Astrocyte of the cerebellum (primary cell): ENCODE results near the gene ANKLE1.

ENCODE experiments used
- DNase-seq: peaks from one replicate; pipeline ENCODE4 v3.0.0-alpha.2; 2011; ENCODE audit warnings: low read depth
- H3K4me3 ChIP-seq: 2 replicates; pipeline ENCODE4 v1.5.1; 2011; ENCODE audit warnings: mild to moderate bottlenecking, low read depth, low read length, moderate library complexity
- in situ Hi-C: cut with HindIII; loops from 2 replicates; pipeline ENCODE4 v1.10.0; 2017; ENCODE audit warnings: low sequenced_read_pairs
- TF ChIP-seq, protein P1 (sequence below): IDR thresholded peaks from 2 replicates; pipeline ENCODE4 v1.5.1; 2012; ENCODE audit warnings: low read length, low read depth, moderate library complexity, mild to moderate bottlenecking; ENCODE audit errors: missing control alignments

Gene ANKLE1

DNA sequence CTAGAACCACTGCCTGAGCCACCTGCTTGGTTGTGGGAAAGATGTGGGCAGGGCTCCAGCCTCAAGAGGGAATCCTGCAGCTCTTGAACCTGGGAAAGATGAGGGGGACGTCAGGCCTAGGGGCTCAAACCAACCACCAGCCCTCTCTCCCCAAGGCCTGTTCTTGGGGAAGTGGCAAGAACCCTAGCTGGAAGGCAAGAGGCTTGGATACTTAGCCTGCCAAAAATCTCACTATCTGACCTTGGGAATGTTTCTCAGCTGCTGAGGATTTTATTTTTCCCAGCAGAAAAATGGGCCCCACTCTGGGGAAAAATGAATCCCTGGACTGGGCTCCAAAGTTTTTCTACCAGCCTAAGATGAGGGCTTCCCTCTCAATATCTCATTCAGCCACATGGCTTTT is 21.8 kb upstream of the ANKLE1 start:
- TF ChIP-seq, protein P1, sequence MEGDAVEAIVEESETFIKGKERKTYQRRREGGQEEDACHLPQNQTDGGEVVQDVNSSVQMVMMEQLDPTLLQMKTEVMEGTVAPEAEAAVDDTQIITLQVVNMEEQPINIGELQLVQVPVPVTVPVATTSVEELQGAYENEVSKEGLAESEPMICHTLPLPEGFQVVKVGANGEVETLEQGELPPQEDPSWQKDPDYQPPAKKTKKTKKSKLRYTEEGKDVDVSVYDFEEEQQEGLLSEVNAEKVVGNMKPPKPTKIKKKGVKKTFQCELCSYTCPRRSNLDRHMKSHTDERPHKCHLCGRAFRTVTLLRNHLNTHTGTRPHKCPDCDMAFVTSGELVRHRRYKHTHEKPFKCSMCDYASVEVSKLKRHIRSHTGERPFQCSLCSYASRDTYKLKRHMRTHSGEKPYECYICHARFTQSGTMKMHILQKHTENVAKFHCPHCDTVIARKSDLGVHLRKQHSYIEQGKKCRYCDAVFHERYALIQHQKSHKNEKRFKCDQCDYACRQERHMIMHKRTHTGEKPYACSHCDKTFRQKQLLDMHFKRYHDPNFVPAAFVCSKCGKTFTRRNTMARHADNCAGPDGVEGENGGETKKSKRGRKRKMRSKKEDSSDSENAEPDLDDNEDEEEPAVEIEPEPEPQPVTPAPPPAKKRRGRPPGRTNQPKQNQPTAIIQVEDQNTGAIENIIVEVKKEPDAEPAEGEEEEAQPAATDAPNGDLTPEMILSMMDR = no peak
- in situ Hi-C loops = no loop called here
- no peak overlapping the region for H3K4me3 ChIP-seq
- no peak for DNase-seq

- H3K4me3 ChIP-seq = no peak overlapping the region
- in situ Hi-C loops = no loop called here
- DNase-seq = peak; percentile 36
- TF ChIP-seq, protein P1 = peak; percentile 82
These were observed 20.8 kb upstream of the ANKLE1 start for GRCh38 chr19:17260842-17261325.

DNA sequence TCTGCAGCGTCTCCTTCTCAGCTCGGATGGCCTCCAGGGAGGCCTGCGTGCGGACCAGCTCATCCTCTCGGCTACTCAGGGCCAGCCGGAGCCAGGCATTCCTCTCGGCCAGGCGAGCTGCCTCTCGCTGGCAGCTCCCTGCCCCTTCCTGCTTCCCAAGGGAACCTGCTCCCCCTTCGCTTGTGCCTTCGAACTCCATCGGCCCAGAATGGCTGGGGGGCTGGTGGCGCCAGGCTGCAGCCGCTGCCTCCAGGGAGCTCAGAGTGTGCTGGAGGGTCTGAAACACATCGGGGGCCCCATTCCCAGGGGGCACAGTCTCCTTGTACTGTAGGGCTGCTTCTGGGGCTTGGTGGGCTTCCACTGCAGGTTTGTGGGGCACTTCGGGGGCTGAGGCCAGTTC is 19.1 kb upstream of the ANKLE1 start:
- in situ Hi-C loops = no loop called here
- DNase-seq = no peak
- H3K4me3 ChIP-seq = no peak overlapping the region
- TF ChIP-seq, protein P1 = no peak

DNA sequence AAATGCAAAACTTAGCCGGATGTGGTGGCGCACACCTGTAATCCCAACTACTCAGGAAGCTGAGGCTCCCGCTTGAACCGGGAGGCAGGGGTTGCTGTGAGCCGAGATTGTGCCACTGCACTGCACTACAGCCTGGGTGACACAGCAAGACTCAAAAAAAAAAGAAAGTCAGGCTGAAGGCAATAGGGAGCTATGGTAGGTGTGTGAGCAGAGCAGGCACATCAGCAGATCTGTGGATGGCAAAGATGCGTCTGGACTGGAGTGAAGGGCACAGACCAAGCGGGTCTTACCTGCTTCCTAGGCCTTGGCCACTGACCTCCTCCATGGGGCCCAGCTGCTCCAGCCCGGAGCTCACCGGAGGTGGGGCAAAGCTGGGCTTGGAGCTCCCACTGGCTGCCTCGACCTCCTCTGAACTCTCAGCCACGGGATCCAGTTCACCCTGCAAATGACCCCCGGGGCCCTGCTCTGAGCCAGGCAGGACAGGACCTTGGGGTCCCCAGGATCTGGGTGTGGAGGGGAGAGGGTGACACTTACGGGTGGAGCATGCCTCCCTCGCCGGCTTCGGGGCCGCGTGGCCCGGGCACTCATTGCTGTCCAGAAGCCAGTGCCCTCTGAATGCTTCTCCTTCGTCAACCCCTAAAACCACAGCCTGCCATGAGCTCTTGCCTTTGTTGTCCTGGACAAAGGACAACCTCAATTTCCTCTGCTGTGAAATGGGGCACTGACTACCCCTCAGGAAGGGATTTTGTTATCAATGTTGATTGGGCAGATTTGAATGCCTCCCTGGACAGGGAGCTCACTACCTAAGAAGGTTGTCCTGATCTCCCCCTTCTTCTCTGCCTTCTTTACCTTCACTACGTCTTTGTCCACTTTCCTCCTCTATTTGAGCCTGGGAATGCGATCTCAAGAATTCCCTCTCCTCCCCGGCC is 17.7 kb upstream of the ANKLE1 start:
- in situ Hi-C loops = no loop called here
- TF ChIP-seq, protein P1 = no peak
- no peak for DNase-seq
- no peak overlapping the region for H3K4me3 ChIP-seq

DNA sequence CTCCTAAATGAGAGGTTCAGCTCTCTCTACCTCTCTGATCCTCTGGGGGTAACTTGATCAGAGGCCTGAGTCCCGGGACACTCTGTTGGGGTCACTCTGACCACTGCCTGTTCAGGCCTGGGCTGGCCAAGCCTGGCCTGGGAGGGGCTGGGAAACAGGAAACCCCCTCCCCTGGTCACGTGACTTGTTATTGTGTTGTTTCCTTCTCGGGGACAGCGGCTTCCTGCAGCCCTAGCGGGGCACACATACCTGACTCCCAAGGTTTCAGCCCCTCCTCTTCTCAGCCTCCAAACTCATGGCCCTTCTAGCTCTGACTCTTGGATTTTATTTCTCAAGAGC is 17.1 kb upstream of the ANKLE1 start, which contains the start of gene USHBP1:
Gene USHBP1, minus strand, starts transcription at position 105 of the 339 bp plus-strand sequence. CDS start 446 bp downstream, outside the sequence.
- TF ChIP-seq, protein P1 = no peak
- in situ Hi-C loops = no loop called here
- no peak within 1 kb of the TSS for H3K4me3 ChIP-seq
- DNase-seq = no peak

- in situ Hi-C loops = no loop called here
- no peak overlapping the region for H3K4me3 ChIP-seq
- DNase-seq = no peak
- TF ChIP-seq, protein P1 = no peak
These were observed 15.7 kb upstream of the ANKLE1 start for GRCh38 chr19:17266026-17266425.
